IgD-negative memory B cell (primary cell): Measurements from ENCODE around the gene PDE11A. TPM values are rescaled to one million over a fixed set of nuclear protein-coding genes. Genes with fewer than 3 reads are reported as not detected.

Source experiments
- H3K27ac Mint-ChIP-seq, 3 donors: one replicate each; pipeline ENCODE4 v1.8.0; 2020 to 2022; ENCODE audit warnings: mild to moderate bottlenecking in 3 of 3, mixed read lengths in 3 of 3, moderate library complexity in 1 of 3
- H3K27me3 Mint-ChIP-seq: one replicate; pipeline ENCODE4 v1.8.0; 2021; ENCODE audit warnings: mixed read lengths
- H3K36me3 Mint-ChIP-seq: one replicate; pipeline ENCODE4 v1.8.0; 2020; ENCODE audit warnings: mild to moderate bottlenecking, mixed read lengths
- H3K4me1 Mint-ChIP-seq, 3 donors: one replicate each; pipeline ENCODE4 v1.8.0; 2020 to 2022; ENCODE audit warnings: mixed read lengths in 3 of 3, mild to moderate bottlenecking in 1 of 3
- H3K4me3 Mint-ChIP-seq, 4 donors: one replicate each; pipeline ENCODE4 v1.8.0; 2020 to 2022; ENCODE audit warnings: mild to moderate bottlenecking in 4 of 4, mixed read lengths in 4 of 4, moderate library complexity in 3 of 4
- H3K9me3 Mint-ChIP-seq, 3 donors: one replicate each; pipeline ENCODE4 v1.8.0; 2020 to 2021; ENCODE audit warnings: mixed read lengths in 3 of 3, mild to moderate bottlenecking in 1 of 3
- polyA plus RNA-seq: library from polyadenylated mRNA; unstranded; fragments of 300-500 nt; fragmentation: Illumina TruSeq; gene quantifications from one replicate; pipeline ENCODE4 v1.2.3, GENCODE V29; 2021

Gene PDE11A
- polyA plus RNA-seq, 1 donor from 2014 or later = not detected

DNA sequence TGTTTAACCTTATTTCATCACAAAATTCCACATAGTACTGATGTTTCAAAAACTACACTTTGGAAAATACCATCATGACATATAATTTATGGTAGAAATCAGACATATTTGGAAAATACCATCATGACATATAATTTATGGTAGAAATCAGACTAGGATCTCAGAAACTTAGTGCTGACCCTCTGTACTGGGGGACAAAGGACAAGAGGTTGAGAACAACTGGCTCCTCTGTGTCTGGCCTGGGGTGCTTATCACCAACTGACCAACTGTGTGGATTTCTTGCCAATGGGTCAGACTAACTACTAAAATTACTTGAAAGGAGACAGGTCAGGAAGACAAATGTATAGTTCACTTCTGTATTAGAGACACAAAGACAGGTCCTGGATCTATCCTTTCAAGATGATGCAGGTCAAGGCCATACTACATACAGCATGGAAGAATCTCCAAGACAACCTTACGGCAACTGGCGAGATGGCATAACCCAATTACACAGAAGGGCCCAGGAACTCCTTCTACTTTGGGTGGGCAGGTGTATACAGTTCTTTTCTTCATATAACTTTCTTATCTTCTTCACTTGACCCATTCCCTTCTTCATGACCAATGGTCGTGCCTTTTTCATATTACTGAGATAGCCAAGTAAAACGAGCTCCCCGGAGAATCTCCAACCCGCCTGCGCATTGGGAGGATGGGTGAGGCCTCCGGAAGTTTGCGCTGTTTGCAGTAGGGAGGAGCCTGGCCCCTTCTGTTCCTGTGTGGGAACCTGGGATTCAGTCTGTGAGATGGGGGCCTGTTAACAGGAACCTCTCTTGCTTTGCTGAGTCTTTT is 389.5 kb downstream of the PDE11A start:
- H3K4me1 Mint-ChIP-seq = no peaks in the 10 kb centered on the region
- H3K36me3 Mint-ChIP-seq = peaks cover 1% of the 10 kb centered on the region
- H3K27ac Mint-ChIP-seq = no peak overlapping the region
- peak overlapping the region in 1 of 4 donors; percentile 1 for H3K4me3 Mint-ChIP-seq
- H3K27me3 Mint-ChIP-seq = peaks cover 3% of the 10 kb centered on the region
- no peaks in the 10 kb centered on the region for H3K9me3 Mint-ChIP-seq

- Mint-ChIP-seq H3K27ac (no peak overlapping the region), H3K4me3 (no peak overlapping the region), H3K36me3 (peaks cover 3% of the 10 kb centered on the region), H3K9me3 (no peaks in the 10 kb centered on the region), H3K27me3 (peaks cover 4% of the 10 kb centered on the region), H3K4me1 (no peaks in the 10 kb centered on the region)
These were observed 390.6 kb downstream of the PDE11A start for GRCh38 chr2:177682006-177682405.

GRCh38 chr2:177680866-177681712 is 391.5 kb downstream of the PDE11A start:
- no peak overlapping the region for H3K4me3 Mint-ChIP-seq
- H3K27me3 Mint-ChIP-seq = peaks cover 5% of the 10 kb centered on the region
- no peaks in the 10 kb centered on the region for H3K4me1 Mint-ChIP-seq
- no peaks in the 10 kb centered on the region for H3K9me3 Mint-ChIP-seq
- no peak overlapping the region for H3K27ac Mint-ChIP-seq
- H3K36me3 Mint-ChIP-seq = peaks cover 2% of the 10 kb centered on the region

DNA sequence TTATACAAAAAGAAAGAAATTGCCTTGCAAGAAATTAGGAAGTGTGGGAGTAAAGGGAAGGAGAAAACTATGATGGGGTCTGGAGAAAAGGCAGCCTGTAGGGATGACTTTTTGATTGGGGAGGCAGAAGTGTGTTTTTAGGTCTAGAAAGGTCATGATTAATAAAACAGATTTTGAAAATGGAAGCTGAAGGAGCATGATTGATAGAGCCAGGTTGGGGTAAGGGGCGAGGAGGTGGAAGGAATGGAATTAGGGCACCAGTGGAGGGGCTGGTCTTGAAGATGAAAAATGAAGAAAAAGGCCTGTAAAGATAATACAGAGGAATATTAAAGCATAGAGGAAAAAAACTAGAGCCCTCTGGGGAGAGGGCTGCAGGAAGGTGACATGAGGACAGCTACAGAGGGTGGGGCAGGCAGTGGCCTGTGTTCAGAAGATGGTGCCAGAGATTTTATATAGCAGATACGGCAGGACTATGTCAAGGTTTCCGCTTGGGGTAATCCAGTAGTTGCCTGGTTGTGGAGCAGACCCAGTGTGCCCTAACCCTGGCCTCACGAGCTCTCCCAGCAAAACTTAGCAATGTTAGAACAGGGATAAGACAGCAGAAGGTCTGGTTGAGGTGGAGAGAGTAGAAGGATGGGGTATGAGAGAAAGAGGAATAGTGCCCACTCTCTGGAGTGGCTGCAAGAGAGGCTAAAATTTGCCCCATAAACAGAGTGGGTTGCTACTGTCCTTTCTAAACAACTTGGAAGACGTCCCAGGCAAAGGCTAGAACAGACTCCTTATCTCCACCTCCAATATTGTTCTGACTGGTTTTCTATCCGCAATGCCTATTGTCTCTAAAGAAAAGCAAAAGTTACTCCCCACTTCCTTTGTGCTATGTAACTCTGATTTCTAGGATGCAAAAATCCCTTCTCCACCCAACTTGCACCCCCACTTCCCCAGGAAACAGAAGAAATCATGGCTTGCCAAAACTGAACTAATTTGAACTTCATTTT is 392.7 kb downstream of the PDE11A start:
- Mint-ChIP-seq H3K4me3 (no peak overlapping the region), H3K9me3 (no peaks in the 10 kb centered on the region), H3K27me3 (peaks cover 10% of the 10 kb centered on the region), H3K36me3 (peaks cover 2% of the 10 kb centered on the region), H3K4me1 (no peaks in the 10 kb centered on the region), H3K27ac (no peak overlapping the region)

DNA sequence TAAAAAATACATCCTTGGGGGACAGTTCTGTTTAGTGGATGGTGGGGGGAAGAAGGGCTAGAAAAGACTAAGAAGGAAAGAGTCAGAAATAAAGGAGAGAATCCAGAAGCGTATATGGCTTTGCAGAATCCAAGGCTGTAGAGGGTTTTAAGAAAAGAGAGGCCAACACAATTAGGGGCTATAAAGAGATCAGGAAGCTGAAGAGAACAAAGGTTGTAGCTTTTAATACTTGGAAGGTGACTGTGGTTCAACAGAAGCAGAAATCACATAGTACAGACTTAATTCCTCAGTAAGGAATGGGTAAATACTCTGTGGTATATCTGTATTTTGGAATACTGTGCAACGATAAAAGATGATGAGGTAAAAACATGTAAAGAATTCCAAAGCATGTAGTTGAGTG is 393.6 kb downstream of the PDE11A start:
- H3K4me1 Mint-ChIP-seq = no peaks in the 10 kb centered on the region
- no peak overlapping the region for H3K27ac Mint-ChIP-seq
- no peak overlapping the region for H3K4me3 Mint-ChIP-seq
- peaks cover 12% of the 10 kb centered on the region for H3K27me3 Mint-ChIP-seq
- peaks cover 2% of the 10 kb centered on the region for H3K36me3 Mint-ChIP-seq
- H3K9me3 Mint-ChIP-seq = no peaks in the 10 kb centered on the region

DNA sequence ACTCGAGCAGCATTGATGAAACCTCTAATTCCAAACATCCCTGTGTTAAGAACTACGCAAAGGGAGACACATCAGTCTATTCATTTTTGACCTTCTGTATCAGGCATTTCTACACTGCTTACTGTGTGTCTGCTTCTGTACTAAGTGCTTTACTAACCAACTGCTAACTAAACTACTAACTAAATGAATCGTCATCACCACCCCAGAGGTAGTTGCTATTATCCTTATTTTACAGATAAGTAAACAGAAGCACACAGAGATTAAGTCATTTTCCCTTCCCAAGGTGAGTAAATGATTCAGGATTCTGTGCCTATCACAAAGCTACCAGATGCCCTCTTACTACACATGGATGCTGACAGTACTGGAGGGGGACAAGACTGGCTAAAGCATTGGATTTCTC is 395.9 kb downstream of the PDE11A start:
- Mint-ChIP-seq H3K4me3 (no peak overlapping the region), H3K27me3 (peaks cover 15% of the 10 kb centered on the region), H3K27ac (no peak overlapping the region), H3K9me3 (no peaks in the 10 kb centered on the region), H3K4me1 (no peaks in the 10 kb centered on the region), H3K36me3 (peaks cover 2% of the 10 kb centered on the region)

GRCh38 chr2:177675825-177676224 is 396.8 kb downstream of the PDE11A start:
- Mint-ChIP-seq H3K4me3 (no peak overlapping the region), H3K27me3 (peaks cover 15% of the 10 kb centered on the region), H3K9me3 (no peaks in the 10 kb centered on the region), H3K4me1 (no peaks in the 10 kb centered on the region), H3K27ac (no peak overlapping the region), H3K36me3 (peaks cover 2% of the 10 kb centered on the region)

DNA sequence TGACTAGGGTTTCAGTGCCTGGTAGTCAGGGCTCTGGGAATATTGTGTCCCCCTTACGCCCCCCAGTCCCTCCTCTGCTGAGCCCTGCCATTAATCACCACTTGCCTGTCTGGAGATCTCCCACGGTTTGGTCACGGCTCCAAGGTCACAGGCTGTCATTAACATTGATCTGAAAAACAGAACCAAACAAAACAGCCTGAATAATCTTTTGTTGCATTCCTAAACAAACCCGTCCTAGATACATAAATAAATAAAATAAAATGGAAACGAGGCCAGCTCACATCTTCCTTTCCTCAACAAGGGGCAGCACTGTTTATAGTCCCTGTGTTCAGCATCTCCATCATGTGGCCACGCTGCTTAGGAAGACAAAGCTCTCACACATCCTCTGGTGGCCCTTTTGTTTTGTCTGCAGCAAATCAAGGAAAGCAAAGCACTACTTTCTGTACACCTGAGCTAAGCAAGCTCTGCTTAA is 397.2 kb downstream of the PDE11A start:
- H3K4me3 Mint-ChIP-seq = no peak overlapping the region
- no peaks in the 10 kb centered on the region for H3K4me1 Mint-ChIP-seq
- H3K27ac Mint-ChIP-seq = no peak overlapping the region
- H3K9me3 Mint-ChIP-seq = no peaks in the 10 kb centered on the region
- peaks cover 15% of the 10 kb centered on the region for H3K27me3 Mint-ChIP-seq
- peaks cover 2% of the 10 kb centered on the region for H3K36me3 Mint-ChIP-seq

GRCh38 chr2:177673602-177674595 is 398.7 kb downstream of the PDE11A start:
- H3K36me3 Mint-ChIP-seq = peaks cover 2% of the 10 kb centered on the region
- H3K27me3 Mint-ChIP-seq = peaks cover 15% of the 10 kb centered on the region
- no peaks in the 10 kb centered on the region for H3K9me3 Mint-ChIP-seq
- H3K4me3 Mint-ChIP-seq = no peak overlapping the region
- peak overlapping the region in 1 of 3 donors; percentile 18 for H3K27ac Mint-ChIP-seq
- no peaks in the 10 kb centered on the region for H3K4me1 Mint-ChIP-seq

DNA sequence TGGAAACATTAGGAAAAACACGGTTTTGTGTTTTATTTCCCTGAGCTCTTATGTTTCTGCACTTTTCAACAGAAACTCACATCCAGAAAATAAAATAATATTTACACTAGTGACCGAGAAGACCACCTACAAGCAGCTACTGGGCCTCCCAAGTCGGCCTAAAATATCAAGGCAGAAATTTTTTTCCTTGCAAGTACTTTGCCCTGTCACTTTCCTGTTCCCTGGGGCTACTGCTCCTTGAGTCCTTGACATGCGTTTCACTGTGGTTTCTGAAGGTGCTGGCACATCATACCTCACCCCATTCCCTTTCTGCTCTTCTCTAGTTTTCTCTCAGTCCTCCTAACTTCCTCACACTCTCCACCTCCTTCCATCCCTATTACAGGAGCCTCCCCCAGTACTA is 400.9 kb downstream of the PDE11A start:
- Mint-ChIP-seq H3K4me1 (no peaks in the 10 kb centered on the region), H3K9me3 (no peaks in the 10 kb centered on the region), H3K27me3 (peaks cover 13% of the 10 kb centered on the region), H3K27ac (peak overlapping the region in 1 of 3 donors; percentile 47), H3K4me3 (no peak overlapping the region), H3K36me3 (no peaks in the 10 kb centered on the region)

GRCh38 chr2:177670791-177671535 is 401.6 kb downstream of the PDE11A start:
- no peak overlapping the region for H3K4me3 Mint-ChIP-seq
- H3K27ac Mint-ChIP-seq = no peak overlapping the region
- peaks cover 8% of the 10 kb centered on the region for H3K27me3 Mint-ChIP-seq
- H3K36me3 Mint-ChIP-seq = no peaks in the 10 kb centered on the region
- H3K9me3 Mint-ChIP-seq = no peaks in the 10 kb centered on the region
- H3K4me1 Mint-ChIP-seq = no peaks in the 10 kb centered on the region

DNA sequence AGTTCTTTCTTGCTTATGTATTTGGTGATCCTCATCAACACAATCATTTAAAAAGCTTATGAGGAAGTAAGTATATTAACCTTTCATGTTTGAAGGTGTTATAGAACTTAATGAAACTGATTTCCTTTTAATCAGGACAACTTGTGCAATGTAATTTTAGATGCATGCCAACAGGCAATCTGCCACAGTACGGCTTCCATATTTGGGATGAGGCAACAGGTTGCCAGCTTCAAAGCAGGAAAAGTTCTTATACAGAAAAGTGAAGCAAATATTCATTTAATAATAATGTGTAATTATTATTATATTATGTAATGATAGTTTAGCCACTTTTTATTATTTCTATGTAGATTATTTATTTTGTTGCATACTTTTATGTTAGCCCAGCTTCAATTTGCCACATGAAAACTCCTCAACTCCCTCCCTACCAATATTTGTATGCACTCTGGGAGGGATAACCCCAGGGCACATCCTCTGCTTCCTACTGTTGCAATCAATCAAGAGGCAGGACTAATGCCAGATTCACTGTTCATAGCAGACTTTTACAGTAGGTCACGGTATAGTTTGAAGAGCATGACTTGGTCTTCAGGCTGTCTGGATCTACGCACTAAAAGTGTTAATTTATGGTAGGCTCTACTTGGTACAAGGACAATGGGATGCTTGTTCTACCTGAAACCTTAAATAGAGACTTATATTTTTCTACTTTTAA is 402.8 kb downstream of the PDE11A start:
- no peak overlapping the region for H3K27ac Mint-ChIP-seq
- no peaks in the 10 kb centered on the region for H3K36me3 Mint-ChIP-seq
- no peak overlapping the region for H3K4me3 Mint-ChIP-seq
- H3K27me3 Mint-ChIP-seq = peaks cover 4% of the 10 kb centered on the region
- no peaks in the 10 kb centered on the region for H3K9me3 Mint-ChIP-seq
- H3K4me1 Mint-ChIP-seq = no peaks in the 10 kb centered on the region

DNA sequence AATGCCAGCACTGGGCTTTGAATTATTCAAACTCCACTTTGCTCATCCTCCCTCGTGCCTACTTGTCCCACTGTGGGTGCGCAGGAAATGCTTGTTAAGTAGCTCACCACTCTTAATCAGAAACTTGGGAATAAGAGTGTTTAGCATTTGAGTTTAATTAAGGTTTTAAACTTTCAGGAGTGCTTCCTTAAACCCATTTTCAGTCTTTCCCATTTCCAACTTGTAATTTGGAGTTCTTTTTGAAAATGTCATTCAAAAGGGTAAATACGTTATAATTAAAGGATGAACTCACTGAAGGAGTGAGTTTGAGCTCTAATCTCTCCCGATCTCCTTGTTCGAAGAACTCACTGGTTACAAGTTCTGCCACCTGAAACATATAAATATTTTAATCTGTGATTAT is 403.4 kb downstream of the PDE11A start:
- Mint-ChIP-seq H3K4me1 (no peaks in the 10 kb centered on the region), H3K36me3 (no peaks in the 10 kb centered on the region), H3K9me3 (no peaks in the 10 kb centered on the region), H3K4me3 (no peak overlapping the region), H3K27me3 (peaks cover 2% of the 10 kb centered on the region), H3K27ac (no peak overlapping the region)
